Suppressor macrophage treated with lipopolysaccharide for 4 hours (primary cell): Measurements from ENCODE around the gene FIGNL2.
"Not testable (repeated sequence)": the region's sequence is repeated elsewhere in the genome, so short reads cannot be mapped to it uniquely, and the experiment has no call there.

ENCODE experiments used
- DNase-seq: peaks from one replicate; pipeline ENCODE4 v3.0.0-alpha.2; 2020

The FIGNL2 gene

DNA sequence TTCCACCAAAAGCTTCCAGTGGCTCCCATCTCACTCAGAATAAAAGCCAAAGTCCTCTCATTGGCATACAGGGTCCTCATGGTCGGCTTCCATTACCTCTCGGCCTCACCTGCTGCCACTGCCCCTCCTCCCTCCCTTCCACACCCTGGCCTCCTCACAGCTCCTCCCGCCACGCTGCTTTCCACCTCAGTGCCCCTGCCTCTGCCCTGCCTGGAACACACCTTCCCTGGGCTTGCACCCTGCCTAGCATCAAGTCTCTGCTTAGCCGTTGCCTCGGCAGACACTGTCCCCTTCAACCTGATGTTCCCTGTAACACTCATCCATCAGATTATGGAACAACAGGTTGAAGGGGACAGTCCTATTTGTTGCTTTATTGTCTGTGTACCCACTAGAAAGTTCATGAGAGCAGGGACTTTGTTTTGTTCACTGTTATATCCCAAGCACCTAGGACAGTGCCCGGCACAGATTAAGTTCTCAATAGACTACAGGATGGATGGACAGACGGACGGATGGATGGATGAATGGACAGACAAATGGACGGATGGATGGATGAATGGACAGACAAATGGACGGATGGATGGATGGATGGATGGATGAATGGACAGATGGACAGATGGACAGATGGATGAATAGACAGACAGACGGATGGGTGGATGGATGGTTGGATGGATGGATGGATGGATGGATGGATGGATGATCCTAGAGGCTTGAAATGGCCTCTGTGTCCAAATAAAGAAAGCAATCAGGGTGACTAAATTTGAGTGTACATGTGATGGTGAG, 14.9 kb downstream of the FIGNL2 start:
- no peak for DNase-seq

DNA sequence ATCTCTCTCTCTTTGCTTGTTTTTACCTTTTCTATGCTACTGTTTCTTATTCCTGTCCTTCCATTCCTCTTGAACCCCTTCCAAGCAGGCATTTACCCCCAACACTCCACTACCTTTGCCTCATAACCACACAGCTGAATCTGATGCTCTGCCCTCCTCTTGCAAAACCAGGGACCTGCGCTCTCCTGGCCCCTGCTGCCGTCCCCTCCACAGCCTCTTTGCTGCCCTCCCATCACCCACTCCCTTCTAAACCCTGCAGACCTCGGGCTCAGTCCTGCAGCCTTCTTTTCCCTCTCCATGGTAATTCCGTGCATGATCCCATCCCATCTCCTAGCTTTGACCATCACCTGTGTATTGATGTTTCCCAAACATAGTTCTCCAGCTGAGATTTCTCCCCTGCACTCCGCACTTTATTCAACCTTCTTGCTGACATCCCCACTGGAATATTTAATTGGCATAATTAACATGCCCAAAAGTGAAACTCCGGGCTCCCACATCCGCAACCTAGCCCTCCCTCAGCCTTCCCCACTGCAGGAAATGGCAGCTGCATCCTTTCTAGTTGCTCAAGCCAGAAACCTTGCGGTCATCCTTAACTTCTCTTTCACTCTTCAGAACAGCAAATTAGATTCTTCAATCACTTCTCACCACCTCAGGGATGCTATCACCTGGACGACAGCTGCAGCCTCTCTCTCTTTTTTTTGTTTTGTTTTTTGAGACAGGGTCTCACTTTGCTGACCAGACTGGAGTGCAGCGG, 16.0 kb downstream of the FIGNL2 start:
- peak; percentile 61 for DNase-seq

DNA sequence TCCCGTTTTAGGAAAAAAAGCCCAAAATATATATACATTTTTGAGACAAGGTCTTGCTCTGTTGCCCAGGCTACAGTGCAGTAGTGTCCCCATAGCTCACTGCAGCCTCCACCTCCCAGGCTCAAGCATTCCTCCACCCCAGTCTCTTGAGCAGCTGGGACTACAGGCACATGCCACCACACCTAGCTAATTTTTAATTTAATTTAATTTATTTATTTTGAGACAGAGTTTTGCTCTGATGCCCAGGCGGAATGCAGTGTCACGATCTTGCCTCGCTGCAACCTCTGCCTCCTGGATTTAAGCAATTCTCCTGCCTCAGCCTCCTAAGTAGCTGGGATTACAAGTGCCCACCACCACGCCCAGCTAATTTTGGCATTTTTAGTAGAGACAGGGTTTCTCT, 16.7 kb downstream of the FIGNL2 start:
- DNase-seq: not testable (repeated sequence)

DNA sequence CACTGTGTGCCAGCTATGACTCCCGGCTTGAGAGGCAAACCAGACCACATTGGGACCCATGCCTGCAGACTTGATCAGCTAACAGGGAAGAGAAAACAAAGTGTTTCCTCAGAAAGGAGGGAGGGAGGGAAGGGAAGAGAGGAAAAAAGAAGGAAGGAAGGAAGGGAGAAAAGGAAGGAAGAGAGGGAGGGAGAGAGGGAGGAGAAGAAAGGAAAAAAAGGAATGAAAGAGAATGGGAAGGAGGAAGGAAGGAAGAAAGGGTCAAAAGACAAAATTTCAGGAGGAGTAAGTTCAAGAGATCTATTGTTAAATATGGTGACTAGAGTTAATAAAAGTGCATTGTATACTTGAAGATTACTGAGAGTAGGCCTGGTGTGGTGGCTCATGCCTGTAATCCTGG, 18.9 kb downstream of the FIGNL2 start:
- no peak for DNase-seq

DNA sequence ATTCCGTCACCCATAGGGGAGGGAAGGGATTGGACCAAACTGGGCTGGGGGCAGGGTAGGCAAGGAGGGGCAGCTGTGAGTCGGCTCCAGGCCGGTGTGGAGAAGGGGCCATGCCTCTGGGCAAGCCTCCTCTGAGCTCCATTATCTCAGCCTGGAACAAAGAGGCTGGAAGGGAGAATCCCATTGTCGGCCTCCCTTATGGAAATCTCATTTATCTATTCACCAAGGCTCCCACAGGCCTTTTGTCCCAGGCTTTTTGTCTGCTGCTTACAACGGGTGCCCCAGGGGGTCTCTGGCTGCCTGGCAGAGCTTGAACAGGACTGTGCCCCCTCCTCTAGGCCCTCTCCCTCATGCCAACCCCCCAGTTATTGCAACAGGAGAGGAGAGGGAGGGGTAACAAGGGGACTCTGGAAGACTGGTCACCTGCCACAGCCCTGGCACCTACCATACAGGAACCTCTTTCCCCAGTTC, 19.5 kb downstream of the FIGNL2 start:
- DNase-seq: no peak

- peak; percentile 35 for DNase-seq
Observed at GRCh38 chr12:51827925-51828818, 20.3 kb downstream of the FIGNL2 start.

DNA sequence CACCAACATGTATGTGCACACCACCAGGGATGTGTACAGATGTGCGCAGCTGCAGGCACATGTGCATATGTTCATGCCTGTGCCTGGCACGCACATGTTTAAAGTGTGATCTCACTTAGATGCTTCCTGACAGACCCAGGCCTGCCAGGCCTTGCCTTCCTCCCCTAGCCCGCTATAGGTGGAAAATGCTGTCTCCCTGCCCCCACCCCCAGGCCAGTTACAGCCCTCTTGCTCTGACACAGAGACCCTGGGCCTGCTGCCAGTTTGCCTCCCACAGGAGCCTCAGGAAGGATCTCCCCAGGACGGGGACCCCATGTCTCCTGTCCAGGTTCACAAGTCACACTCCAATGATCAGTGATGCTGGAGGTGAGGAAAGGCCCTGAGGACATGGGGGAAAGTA, 21.6 kb downstream of the FIGNL2 start:
- no peak for DNase-seq

GRCh38 chr12:51825216-51825615, 23.3 kb downstream of the FIGNL2 start:
- no peak for DNase-seq

DNA sequence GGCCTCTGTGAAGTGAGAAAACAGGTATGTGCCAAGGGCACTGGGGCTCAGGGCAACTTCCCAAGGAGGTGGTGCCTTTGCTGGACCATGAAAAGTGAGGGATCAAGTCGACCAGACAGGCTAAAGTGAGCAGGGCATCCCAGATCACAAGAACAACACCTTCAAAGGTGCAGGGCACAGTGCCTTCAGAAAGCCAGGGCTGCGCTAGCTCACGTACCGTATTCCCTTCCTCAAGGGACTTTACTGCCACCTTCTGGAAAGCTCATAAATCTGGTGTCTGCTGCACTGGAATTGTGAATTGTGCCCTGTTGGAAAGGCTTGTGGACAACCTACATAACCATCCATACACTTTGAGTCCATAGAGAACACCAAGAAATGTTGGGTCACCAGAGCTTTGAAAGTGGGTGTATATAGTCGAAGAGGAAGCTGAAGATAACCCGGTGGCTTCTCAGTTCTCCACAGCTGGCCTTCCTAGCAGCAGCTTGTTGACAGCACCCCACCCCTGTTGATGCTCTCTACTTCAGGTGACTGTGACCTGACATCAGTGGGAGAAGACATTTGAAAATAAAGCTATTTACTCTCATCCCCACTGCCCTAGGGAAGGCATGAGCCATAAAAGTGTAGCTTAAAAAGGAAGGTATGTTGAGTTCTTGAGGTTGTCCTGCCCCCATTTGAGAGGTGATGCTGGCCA, 24.5 kb downstream of the FIGNL2 start:
- DNase-seq: peak; percentile 74

- DNase-seq: no peak
Observed at GRCh38 chr12:51822956-51823355, 25.6 kb downstream of the FIGNL2 start.

GRCh38 chr12:51822261-51822616, 26.3 kb downstream of the FIGNL2 start:
- DNase-seq: no peak

DNA sequence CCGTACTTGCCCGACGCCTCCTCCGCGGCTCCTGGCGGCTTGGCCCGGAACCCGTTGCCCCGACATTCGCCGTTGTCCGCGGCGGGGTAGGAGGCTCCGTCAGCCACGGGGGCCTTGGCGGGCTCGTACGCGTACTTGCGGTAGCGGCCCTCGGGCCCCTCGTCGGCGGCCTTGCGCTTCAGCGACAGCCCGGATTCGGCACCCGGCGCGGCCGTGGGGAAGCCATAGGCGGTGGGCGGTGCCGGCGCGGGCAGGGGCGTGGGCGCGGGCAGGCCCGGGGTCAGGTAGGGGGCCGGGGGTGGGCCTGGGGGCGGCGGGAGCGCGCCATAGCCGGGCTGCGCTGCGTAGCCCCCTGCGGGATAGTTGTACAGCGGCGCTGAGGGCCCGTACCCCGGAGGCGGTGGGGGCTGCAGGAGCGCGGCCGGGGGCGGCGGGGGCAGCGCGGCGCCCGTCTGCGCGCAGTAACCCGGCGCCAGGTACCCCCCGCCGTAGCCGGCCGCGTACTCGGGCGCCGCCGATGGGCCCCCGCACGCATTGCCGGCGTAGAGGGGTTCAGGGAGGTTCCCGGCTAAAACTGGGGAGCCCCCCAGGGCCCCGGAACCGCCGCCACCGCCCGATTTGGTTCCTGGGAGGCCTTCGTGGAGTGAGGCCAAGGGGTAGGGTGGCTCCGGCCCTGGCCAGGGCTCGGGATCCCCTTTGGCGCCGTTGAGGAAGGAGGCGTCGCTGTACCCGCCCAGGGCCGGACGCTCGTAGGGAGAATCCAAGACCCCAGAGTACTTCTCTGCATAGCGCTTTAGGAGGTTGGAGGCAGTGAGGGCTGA, 26.9 kb downstream of the FIGNL2 start:
- no peak for DNase-seq

- DNase-seq: peak; percentile 70
Observed at GRCh38 chr12:51820526-51821439, 27.7 kb downstream of the FIGNL2 start.

GRCh38 chr12:51819736-51820525, 28.6 kb downstream of the FIGNL2 start:
- DNase-seq: no peak

- DNase-seq: no peak
Observed at GRCh38 chr12:51818566-51819300, 29.8 kb downstream of the FIGNL2 start.

GRCh38 chr12:51818086-51818485, 30.4 kb downstream of the FIGNL2 start:
- no peak for DNase-seq

GRCh38 chr12:51817027-51817953, 31.2 kb downstream of the FIGNL2 start:
- DNase-seq: no peak

- no peak for DNase-seq
Observed at GRCh38 chr12:51815571-51815970, 32.9 kb downstream of the FIGNL2 start.
